Osteocyte (in vitro differentiated cells): ENCODE data around the gene POU3F1. TPM values are rescaled to one million over a fixed set of nuclear protein-coding genes. Genes with fewer than 3 reads are reported as not detected.

ENCODE experiments used
- DNase-seq: peaks from one replicate; pipeline ENCODE4 v3.0.0; 2021; ENCODE audit warnings: mixed read lengths; ENCODE audit not compliant: unreplicated experiment; ENCODE audit errors: extremely low spot score
- H3K27ac Mint-ChIP-seq: one replicate; pipeline ENCODE4 v1.8.0; 2021; ENCODE audit warnings: mild to moderate bottlenecking, mixed read lengths; ENCODE audit not compliant: unreplicated experiment
- H3K27me3 Mint-ChIP-seq: one replicate; pipeline ENCODE4 v1.8.0; 2021; ENCODE audit warnings: mixed read lengths; ENCODE audit not compliant: unreplicated experiment
- H3K36me3 Mint-ChIP-seq: one replicate; pipeline ENCODE4 v1.8.0; 2021; ENCODE audit warnings: mixed read lengths; ENCODE audit not compliant: unreplicated experiment
- H3K4me1 Mint-ChIP-seq: one replicate; pipeline ENCODE4 v1.8.0; 2021; ENCODE audit warnings: mixed read lengths; ENCODE audit not compliant: unreplicated experiment
- H3K4me3 Mint-ChIP-seq: one replicate; pipeline ENCODE4 v1.8.0; 2021; ENCODE audit warnings: mild to moderate bottlenecking, moderate library complexity, mixed read lengths; ENCODE audit not compliant: unreplicated experiment
- H3K9me3 Mint-ChIP-seq: one replicate; pipeline ENCODE4 v1.8.0; 2021; ENCODE audit warnings: mixed read lengths; ENCODE audit not compliant: unreplicated experiment
- long read RNA-seq: library from polyadenylated mRNA; unstranded; transcript quantifications from one replicate; pipeline ENCODE4 v2.0.0, GENCODE V29; 2021
- total RNA-seq: library from RNA; stranded (reverse); gene quantifications from 2 replicates; pipeline ENCODE4 v1.2.1, GENCODE V29; 2021
- TF ChIP-seq, protein P1 (sequence below): fragments of 200-600 bp; sonication (generic); IDR thresholded peaks from 2 replicates; pipeline ENCODE4 v1.5.0; 2021; ENCODE audit warnings: antibody characterized with exemption, mild to moderate bottlenecking, moderate library complexity

Gene POU3F1
- total RNA-seq, result 1.5 and 1.8 TPM in 2 replicates
- long read RNA-seq, result 0 reads

DNA sequence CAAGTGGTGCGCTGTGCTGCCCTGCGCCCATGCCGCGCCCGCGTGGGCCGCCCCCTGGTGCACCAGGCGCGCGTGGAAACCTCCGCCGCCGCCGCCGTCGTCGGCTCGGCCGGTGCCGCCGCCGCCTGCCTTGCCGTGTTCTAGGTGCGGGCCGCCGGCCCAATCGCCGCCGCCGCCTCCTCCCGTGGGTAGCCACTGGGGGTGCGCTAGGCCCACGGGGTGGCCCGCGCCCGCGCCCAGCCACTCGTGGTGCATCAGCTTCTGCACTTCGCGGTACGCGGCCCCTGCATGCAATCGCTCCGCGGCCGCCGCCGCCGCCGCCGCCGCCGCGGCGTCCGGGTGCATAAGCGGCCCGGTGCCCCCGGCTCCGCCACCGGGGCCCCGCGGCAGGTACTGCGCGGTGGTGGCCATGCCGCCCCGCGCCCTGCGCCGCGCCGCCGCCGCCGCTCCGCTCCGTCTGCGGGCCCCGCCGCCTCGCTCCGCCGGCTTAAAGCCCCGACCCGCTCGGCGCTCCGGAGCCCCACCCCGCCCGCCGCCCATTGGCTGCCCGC, at the start of gene POU3F1:
TSS of gene POU3F1 (minus strand) at position 461 of the 551 bp plus-strand sequence. CDS start at position 411, 50 bp downstream.
- no peaks in the 10 kb centered on the region for H3K9me3 Mint-ChIP-seq
- TF ChIP-seq, protein P1, sequence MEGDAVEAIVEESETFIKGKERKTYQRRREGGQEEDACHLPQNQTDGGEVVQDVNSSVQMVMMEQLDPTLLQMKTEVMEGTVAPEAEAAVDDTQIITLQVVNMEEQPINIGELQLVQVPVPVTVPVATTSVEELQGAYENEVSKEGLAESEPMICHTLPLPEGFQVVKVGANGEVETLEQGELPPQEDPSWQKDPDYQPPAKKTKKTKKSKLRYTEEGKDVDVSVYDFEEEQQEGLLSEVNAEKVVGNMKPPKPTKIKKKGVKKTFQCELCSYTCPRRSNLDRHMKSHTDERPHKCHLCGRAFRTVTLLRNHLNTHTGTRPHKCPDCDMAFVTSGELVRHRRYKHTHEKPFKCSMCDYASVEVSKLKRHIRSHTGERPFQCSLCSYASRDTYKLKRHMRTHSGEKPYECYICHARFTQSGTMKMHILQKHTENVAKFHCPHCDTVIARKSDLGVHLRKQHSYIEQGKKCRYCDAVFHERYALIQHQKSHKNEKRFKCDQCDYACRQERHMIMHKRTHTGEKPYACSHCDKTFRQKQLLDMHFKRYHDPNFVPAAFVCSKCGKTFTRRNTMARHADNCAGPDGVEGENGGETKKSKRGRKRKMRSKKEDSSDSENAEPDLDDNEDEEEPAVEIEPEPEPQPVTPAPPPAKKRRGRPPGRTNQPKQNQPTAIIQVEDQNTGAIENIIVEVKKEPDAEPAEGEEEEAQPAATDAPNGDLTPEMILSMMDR, result no peak
- H3K4me3 Mint-ChIP-seq, result peak within 1 kb of the TSS; percentile 70
- H3K27me3 Mint-ChIP-seq, result peaks cover 37% of the 10 kb centered on the region
- peaks cover 6% of the 10 kb centered on the region for H3K36me3 Mint-ChIP-seq
- no peak within 1 kb of the TSS for H3K27ac Mint-ChIP-seq
- no peak for DNase-seq
- peaks cover 28% of the 10 kb centered on the region for H3K4me1 Mint-ChIP-seq

DNA sequence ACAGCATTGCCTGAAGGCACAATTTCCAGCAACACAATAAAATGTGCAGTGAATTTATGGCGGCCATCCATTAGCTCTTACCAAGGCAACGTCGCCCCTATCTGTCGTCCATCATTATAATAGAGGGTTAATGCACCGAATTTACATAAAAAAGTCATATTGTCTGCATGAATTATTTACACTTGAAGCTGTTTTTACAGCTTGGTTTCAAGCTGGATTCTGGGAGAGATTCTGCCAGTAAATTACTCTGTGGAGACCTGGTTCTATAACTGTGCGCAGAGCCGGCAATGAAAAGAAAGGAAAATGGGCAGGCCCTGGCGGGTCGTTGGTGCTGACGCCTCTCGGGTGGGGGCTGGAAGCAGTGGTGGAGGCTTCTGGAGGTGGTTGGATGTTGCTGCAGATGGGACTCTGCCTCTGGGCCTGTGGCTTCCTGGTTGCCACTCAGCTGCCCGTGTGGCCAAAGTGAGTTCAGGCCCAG, 48.9 kb upstream of the POU3F1 start:
- no peak for DNase-seq
- TF ChIP-seq, protein P1, result no peak
- Mint-ChIP-seq H3K27me3 (peaks cover 37% of the 10 kb centered on the region), H3K4me1 (no peaks in the 10 kb centered on the region), H3K9me3 (no peaks in the 10 kb centered on the region), H3K27ac (no peak overlapping the region), H3K36me3 (no peaks in the 10 kb centered on the region), H3K4me3 (no peak overlapping the region)

DNA sequence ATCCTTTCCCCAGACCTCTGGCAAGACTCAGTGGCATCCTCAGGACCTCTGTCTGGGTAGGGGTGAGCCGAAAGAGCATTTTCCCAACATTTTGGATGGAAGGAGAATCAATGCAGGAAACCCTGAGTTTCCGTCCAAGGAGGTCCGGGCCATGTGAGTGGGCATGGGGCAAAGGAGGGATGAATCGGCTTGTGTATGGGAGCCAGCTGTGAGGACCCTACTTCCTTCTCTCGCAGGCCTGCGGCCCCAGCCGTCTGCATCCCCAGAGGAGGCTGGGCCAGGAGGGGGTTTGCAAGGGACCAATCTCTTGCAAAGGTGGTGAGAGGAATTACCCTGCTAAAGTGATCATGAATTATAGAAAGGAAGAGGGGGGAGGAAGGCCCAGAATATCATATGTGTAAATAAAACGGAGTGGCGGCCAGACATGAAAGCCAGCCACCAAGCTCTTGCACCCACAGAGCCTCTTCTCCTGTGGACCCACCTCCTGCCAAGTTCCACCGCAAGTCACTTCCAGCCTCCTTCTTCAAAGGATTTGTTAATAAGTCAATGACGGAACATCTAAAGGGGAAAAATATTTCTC, 48.2 kb upstream of the POU3F1 start:
- H3K27ac Mint-ChIP-seq, result no peak overlapping the region
- H3K27me3 Mint-ChIP-seq, result peaks cover 44% of the 10 kb centered on the region
- TF ChIP-seq, protein P1, result no peak
- no peaks in the 10 kb centered on the region for H3K4me1 Mint-ChIP-seq
- H3K4me3 Mint-ChIP-seq, result no peak overlapping the region
- no peaks in the 10 kb centered on the region for H3K9me3 Mint-ChIP-seq
- DNase-seq, result no peak
- no peaks in the 10 kb centered on the region for H3K36me3 Mint-ChIP-seq

DNA sequence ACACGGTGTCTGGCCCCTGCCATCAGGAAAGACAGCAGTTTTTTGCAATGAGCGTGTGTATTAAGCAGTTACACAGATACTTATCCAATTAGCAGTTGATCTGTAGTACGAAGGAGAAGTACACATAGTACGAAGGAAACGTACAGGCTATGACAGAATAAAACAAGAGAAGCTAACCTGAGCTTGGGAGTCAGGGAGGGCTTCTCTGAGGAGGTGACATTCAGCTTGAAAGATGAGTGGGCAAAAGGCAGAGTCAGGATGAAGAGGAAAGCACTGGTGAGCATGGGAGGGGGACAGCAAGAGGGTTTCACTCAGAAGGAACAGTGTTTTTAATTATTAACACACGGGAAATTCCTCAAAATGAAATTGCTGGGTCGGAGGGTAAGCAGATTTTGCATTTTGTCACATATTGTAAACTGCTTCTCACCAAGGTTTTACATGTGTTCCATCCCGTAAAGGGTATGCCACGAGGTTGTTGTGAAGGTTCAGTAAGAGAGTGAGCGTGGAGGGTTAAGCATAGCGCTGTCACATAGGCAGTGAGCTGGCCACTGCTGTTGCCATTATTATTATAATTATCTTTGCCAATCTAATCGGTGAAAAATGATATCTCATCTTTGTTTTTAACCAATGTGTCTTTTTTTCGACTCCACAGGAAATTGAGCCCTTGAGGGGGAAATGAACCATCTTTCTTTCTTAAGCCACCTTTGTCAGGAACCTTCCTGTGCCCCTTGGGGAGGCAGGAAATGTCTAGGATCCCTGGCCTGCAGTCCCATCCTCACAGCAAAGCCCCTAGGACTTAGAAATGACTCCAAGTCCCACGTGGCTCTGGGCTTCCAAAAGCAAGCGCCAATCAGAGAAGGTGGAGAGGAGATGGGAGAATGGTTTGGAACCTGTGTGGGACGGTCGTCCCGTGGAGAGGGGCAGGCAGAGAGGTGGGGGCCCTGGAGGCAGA, 47.3 kb upstream of the POU3F1 start:
- H3K36me3 Mint-ChIP-seq, result no peaks in the 10 kb centered on the region
- H3K4me3 Mint-ChIP-seq, result no peak overlapping the region
- no peak for DNase-seq
- H3K9me3 Mint-ChIP-seq, result no peaks in the 10 kb centered on the region
- peaks cover 48% of the 10 kb centered on the region for H3K27me3 Mint-ChIP-seq
- H3K4me1 Mint-ChIP-seq, result no peaks in the 10 kb centered on the region
- TF ChIP-seq, protein P1, result no peak
- H3K27ac Mint-ChIP-seq, result no peak overlapping the region

DNA sequence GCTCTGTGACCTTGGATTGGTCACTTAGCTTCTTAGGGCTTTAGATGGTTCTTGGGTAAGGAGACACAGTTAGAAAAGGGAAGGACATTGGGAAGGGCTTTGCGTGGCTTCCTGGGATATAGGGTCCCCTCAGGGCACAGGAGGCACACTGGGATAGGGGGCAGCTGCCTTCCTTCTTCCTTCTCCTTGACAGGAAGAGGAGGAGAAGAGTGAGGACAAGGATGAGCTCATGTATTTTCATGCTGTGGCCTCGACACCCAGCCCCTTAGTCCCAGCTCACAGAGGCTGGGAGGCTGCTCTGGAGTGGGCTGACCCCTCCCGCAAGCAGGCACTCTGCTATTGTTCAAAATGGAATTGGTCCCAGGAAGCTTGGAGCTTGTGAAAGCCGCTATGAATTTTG, 45.7 kb upstream of the POU3F1 start:
- Mint-ChIP-seq H3K27me3 (peaks cover 52% of the 10 kb centered on the region), H3K9me3 (no peaks in the 10 kb centered on the region), H3K4me3 (no peak overlapping the region), H3K27ac (no peak overlapping the region), H3K36me3 (no peaks in the 10 kb centered on the region), H3K4me1 (no peaks in the 10 kb centered on the region)
- DNase-seq, result no peak
- TF ChIP-seq, protein P1, result no peak
